Thyroid gland (tissue), 4 donors: Measurements from ENCODE around the gene NPW.

Source experiments
- CTCF ChIP-seq, 6 experiments: fragments of 200-600 bp in 3 of 6; fragments of 450-650 bp in 3 of 6; sonication (generic) in 3 of 6; IDR thresholded peaks; one replicate each; pipeline ENCODE4 v1.5.1; 2016 to 2019; ENCODE audit warnings: antibody characterized with exemption in 6 of 6, mild to moderate bottlenecking in 2 of 6, inconsistent platforms in 1 of 6, moderate library complexity in 1 of 6
- POLR2A ChIP-seq, 2 donors: fragments of 450-650 bp; IDR thresholded peaks; one replicate each; pipeline ENCODE4 v1.6.1; 2017; ENCODE audit warnings: antibody characterized with exemption in 2 of 2, mild to moderate bottlenecking in 2 of 2, moderate library complexity in 1 of 2

- no peak for TF ChIP-seq CTCF (IDR thresholded peaks at IDR 0.05)
- TF ChIP-seq POLR2A (IDR thresholded peaks at IDR 0.05), result no peak
Observed at GRCh38 chr16:1975432-1976215, 44.0 kb upstream of the NPW start.
